KMS-11 (cell line): ENCODE measurements around the gene IQGAP2.

Experiments
- H2AFZ ChIP-seq: fragments of 200-600 bp; sonication (generic); 2 replicates; pipeline ENCODE4 v1.6.1; 2016; ENCODE audit warnings: antibody characterized with exemption, mixed run types, low read depth
- H3K27ac ChIP-seq: fragments of 200-600 bp; sonication (generic); 2 replicates; pipeline ENCODE4 v1.6.1; 2016; ENCODE audit warnings: mild to moderate bottlenecking, mixed run types
- H3K27me3 ChIP-seq: fragments of 200-600 bp; sonication (generic); 2 replicates; pipeline ENCODE4 v1.6.1; 2017; ENCODE audit warnings: mild to moderate bottlenecking, low read depth, mixed run types, moderate library complexity; ENCODE audit not compliant: insufficient read depth
- H3K36me3 ChIP-seq: fragments of 200-600 bp; sonication (generic); 2 replicates; pipeline ENCODE4 v1.6.1; 2017; ENCODE audit warnings: mild to moderate bottlenecking, mixed run types; ENCODE audit not compliant: insufficient read depth
- H3K4me1 ChIP-seq: fragments of 200-600 bp; sonication (generic); 2 replicates; pipeline ENCODE4 v1.6.1; 2016; ENCODE audit warnings: mild to moderate bottlenecking, low read depth, mixed run types; ENCODE audit not compliant: poor library complexity, severe bottlenecking
- H3K4me2 ChIP-seq: fragments of 200-600 bp; sonication (generic); 2 replicates; pipeline ENCODE4 v1.7.0; 2016; ENCODE audit warnings: mild to moderate bottlenecking, mixed run types
- H3K4me3 ChIP-seq: fragments of 200-600 bp; sonication (generic); IDR thresholded peaks from 2 replicates; pipeline ENCODE4 v1.6.1; 2017; ENCODE audit warnings: low read depth, low read length, mixed read lengths; ENCODE audit not compliant: insufficient read depth
- H3K79me2 ChIP-seq: fragments of 200-600 bp; sonication (generic); 2 replicates; pipeline ENCODE4 v1.6.1; 2016; ENCODE audit warnings: low read depth, mixed run types; ENCODE audit not compliant: insufficient read depth
- H3K9ac ChIP-seq: fragments of 200-600 bp; sonication (generic); 2 replicates; pipeline ENCODE4 v1.6.1; 2016; ENCODE audit warnings: mild to moderate bottlenecking, mixed run types
- H4K20me1 ChIP-seq: fragments of 200-600 bp; sonication (generic); 2 replicates; pipeline ENCODE4 v1.6.1; 2016; ENCODE audit warnings: mild to moderate bottlenecking, mixed run types; ENCODE audit not compliant: insufficient read depth
- CTCF ChIP-seq: fragments of 200-600 bp; sonication (generic); conservative IDR thresholded peaks from 2 replicates; pipeline ENCODE4 v1.6.1; 2017; ENCODE audit warnings: low read depth, mild to moderate bottlenecking, antibody characterized with exemption, low read length, moderate library complexity, mixed read lengths

IQGAP2 gene

DNA sequence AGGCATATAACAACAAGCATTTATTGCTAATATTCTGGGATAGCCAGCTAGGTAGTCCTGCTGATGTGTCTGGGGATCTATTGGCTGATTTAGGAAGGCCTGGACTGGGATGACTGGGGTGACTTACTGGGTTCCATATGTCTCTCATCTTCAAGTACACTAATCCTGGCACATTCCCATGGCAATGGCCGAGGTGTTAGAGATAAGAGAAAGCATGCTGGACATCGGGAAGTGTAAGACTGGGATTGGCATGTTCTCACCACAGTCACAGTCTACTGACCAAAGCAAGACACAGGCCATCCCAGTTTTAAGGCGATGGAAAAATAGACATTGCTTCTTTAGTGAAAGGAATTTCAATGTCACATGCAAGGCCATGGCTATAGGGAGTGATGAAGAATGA, 342.6 kb downstream of the IQGAP2 start:
- H3K9ac ChIP-seq, result no peak overlapping the region
- H3K4me2 ChIP-seq, result no peak overlapping the region
- no peak overlapping the region for H3K27ac ChIP-seq
- H3K4me3 ChIP-seq, result no peak overlapping the region
- no peaks in the 10 kb centered on the region for H3K36me3 ChIP-seq
- no peak overlapping the region for H2AFZ ChIP-seq
- TF ChIP-seq CTCF, result no peak
- H3K27me3 ChIP-seq, result no peaks in the 10 kb centered on the region
- no peaks in the 10 kb centered on the region for H4K20me1 ChIP-seq
- H3K4me1 ChIP-seq, result peaks cover 19% of the 10 kb centered on the region
- no peaks in the 10 kb centered on the region for H3K79me2 ChIP-seq

GRCh38 chr5:76746677-76747076, 343.6 kb downstream of the IQGAP2 start:
- TF ChIP-seq CTCF, result no peak
- H3K79me2 ChIP-seq, result no peaks in the 10 kb centered on the region
- H4K20me1 ChIP-seq, result no peaks in the 10 kb centered on the region
- H3K4me2 ChIP-seq, result no peak overlapping the region
- H3K27ac ChIP-seq, result no peak overlapping the region
- H3K4me3 ChIP-seq, result no peak overlapping the region
- no peaks in the 10 kb centered on the region for H3K27me3 ChIP-seq
- H3K36me3 ChIP-seq, result no peaks in the 10 kb centered on the region
- H3K9ac ChIP-seq, result no peak overlapping the region
- peaks cover 9% of the 10 kb centered on the region for H3K4me1 ChIP-seq
- H2AFZ ChIP-seq, result no peak overlapping the region

DNA sequence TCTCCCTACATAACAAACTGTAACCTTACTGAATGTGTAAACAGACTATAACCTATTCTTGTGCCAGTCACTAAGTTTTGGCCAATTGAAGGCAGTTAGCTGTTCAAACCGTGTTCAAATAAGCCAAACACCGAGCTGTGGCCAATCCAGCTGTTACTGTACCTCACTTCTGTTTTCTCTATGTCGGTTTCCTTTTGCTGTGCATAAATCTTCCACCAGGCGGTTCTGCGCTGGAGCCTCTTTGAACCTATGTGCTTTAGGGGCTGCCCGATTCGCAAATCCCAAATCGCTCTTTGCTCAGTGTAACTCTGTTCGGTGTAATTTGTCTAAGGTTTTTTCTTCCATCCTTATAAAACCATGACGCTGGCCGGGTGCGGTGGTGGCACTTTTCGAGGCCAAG, 344.6 kb downstream of the IQGAP2 start:
- Histone ChIP-seq H3K36me3 (no peaks in the 10 kb centered on the region), H3K4me2 (no peak overlapping the region), H3K9ac (no peak overlapping the region), H3K4me3 (no peak overlapping the region), H3K27me3 (no peaks in the 10 kb centered on the region; the same call in 1 of the 2 replicates), H2AFZ (no peak overlapping the region), H3K79me2 (no peaks in the 10 kb centered on the region), H3K4me1 (no peaks in the 10 kb centered on the region), H3K27ac (no peak overlapping the region), H4K20me1 (no peaks in the 10 kb centered on the region)
- no peak for TF ChIP-seq CTCF

- no peak overlapping the region for H3K27ac ChIP-seq
- H3K27me3 ChIP-seq, result no peaks in the 10 kb centered on the region; the same call in 1 of the 2 replicates
- TF ChIP-seq CTCF, result no peak
- no peak overlapping the region for H3K4me3 ChIP-seq
- H3K4me1 ChIP-seq, result no peaks in the 10 kb centered on the region
- no peaks in the 10 kb centered on the region for H3K79me2 ChIP-seq
- H3K36me3 ChIP-seq, result no peaks in the 10 kb centered on the region
- H4K20me1 ChIP-seq, result no peaks in the 10 kb centered on the region
- no peak overlapping the region for H3K9ac ChIP-seq
- no peak overlapping the region for H2AFZ ChIP-seq
- no peak overlapping the region for H3K4me2 ChIP-seq
Observed at GRCh38 chr5:76751291-76751690, 348.2 kb downstream of the IQGAP2 start.
